NCI-H2081 treated with DMSO at 0.1 percent for 48 hours (cell line): ENCODE results near the gene NFASC.

ENCODE experiments used
- DNase-seq: peaks from one replicate; lab custom pipeline; 2025; lab: John Stamatoyannopoulos, UW

Gene NFASC

DNA sequence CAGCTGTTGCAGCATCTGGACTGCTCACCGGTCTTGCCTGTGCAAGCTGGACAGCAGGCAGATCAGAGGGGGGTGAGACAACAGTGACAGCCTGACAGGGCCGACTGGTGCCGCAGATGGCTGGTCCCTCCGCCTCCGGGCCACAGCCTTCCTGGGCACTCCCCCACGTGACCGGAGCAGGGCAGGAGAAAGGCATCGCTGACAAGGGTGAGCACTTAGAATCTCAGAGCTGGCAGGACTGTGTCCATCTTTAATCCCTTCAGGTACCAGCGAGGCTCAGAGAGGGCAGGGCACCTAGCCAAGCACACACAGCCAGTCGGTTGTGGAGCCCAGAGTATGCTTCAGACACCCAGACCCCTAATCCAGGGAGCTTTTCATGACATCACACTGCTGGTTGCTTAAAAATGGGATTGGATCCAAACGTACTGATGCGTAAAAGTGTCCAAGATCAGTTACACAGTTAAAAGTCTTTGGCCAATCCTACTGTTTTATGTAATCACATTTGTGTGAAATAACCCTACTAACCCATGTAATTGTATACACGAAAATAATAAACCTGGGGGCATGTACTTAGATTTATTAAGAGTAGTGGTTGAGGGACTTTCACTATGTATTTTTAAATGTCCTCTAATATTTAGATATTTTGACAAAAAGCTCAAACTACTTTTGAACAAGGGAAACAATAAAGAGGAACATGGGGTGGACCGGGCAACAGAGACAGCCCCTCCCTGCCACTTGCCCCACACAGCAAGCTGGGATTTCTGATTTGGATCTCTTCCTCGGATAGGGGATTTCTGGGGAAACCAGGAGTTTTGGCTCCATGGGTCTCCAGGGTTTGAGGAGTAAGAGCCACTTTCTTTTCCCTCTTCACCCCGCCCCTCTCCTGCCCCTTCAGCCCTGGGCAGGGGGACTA lies 171.6 kb downstream of the NFASC start:
- DNase-seq, result no peak

DNA sequence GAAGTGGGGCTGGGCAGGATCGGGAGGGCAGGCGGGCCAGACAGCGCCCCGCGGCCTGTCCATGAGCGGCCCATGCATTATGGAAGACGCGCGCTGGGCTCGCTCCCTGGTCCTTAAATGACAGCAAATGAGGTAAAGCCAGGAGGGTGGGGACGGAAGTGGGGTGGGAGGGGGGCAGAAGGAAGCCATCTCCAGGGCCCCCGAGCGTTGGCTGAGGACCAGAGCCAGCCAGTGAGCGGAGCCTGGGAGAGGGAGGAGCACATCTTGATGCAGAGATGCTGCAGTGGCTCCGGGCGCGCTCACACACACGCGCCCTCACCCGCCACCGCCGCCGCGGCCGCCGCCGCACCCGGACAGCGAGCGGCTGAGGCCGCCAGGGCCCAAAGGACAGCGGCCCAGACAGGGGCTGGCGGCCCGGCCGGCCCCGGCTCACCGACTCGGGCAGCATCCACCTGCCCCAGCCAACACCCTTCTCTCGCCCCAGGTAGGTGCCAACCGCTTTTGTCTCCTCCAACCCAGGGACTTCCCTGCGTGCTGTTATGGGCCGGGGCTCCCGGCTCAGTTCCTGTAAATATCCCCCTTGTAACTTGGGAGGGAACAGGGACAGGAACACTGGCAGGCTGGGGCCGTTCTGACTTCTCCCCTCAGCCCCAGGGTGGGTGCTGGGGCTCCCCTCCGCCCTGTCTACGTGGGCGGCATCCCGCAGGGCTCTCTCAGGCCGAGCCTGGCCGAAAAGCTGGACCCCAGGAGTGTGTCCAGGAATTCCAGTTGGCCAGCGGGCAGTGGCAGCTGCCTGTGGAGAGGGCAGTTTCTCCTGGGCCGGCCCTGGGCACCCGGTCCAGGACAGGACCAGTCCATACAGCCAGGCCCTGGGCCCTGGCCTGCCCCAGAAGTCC lies 172.5 kb downstream of the NFASC start, which contains the start of gene CNTN2:
TSS of gene CNTN2 (plus strand) at position 302 of the 896 bp plus-strand sequence. CDS start 9,974 bp downstream, outside the sequence.
- DNase-seq, result no peak

DNA sequence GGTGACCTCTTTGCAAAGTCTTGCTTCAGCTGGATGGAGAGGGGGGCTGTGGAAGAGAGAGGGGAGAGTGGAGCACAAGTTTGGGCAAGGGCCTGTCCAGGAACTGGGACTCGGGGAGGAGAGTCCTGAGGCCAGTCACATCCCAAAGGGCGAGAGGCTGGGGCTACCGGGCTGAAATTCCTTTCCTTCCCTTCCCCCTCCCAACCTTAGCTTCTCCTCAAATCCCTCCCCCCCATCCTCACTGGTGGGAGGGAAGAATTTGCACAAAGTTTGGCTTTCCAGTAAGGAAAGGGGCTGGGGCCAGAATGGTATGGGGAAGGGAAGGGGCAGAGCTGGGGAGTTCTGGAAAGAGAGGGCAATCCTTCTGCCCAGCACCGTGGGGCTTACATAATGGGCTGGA lies 173.2 kb downstream of the NFASC start:
- DNase-seq, result no peak

DNA sequence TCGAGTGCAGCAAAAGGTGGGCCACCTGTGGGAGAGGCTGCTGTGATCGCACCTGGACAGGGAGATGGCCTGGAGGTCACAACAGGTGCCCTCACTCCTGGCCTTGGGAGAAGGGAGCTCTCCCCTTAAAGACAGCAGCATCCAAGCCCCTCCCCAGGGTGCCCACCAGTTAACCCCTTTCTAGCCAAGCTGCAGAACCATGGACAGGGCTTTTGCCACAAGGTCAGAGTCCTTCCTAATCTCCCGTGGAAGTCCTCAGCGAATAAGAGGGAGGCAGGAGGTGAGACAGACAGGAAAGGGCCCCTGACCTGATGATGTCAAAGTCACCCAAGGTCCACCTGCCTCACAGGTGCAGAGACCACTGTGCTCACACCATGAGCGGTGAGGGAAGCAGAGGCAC lies 174.1 kb downstream of the NFASC start:
- DNase-seq, result no peak

DNA sequence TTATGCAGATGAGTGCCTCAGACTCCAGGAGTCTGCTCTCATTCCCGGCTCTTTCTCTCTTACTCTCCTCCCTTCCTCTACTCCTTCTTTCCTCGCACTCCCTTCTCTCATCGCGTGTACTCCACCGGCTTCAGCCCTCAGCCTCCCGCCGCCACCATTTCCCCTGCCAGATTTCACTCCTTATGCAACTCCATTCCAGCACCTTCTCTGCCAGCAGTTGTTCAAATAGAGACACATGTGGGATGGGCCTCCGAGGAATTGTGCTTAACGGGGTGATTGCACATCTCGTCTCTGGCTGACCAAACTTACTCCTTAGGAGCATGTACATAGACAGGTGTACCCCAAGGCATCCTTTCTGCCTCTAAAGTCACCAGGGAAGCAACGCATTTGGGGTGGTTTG lies 174.5 kb downstream of the NFASC start:
- no peak for DNase-seq

DNA sequence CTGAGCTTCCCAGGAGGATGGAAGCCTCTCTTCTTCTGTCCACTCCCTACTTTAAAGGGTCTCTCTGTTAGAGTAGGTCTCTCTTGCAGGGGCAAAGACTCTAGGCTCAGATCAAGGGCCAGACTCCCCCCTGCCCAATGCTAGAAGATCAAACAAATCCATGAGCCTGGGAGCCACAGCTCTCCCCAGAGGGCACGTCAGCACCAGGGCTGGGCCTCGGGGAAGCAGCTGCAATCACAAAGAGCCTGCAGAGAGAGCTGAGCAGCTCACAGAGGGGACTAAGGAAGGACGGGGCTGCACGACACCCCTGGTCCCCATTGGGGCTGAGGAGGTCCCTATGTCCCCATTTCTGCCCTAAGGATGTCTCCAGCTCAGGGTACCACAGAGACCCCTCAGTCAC lies 176.2 kb downstream of the NFASC start:
- no peak for DNase-seq

DNA sequence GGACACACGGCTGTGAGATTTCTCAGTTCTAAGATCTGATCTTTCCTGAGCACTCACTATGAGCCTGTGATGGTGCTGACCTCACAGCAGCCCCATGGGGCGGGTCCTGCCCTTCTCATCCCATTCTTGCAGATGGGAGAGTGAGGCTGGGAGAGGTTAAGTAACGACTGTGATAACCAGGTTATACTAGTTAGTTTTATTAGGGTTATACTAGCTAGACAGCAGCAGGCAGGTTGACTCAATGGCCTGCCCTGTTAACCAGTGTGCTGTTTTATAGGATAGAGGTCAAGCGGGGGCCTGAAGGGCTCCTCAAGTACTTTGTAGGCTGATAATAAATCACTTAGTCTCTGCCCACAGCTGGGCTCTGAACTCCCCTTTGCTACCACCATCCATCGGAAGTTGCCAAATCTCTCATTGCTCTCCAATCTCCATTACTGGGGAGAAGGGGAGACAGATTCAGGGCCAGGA lies 177.1 kb downstream of the NFASC start:
- DNase-seq, result no peak

DNA sequence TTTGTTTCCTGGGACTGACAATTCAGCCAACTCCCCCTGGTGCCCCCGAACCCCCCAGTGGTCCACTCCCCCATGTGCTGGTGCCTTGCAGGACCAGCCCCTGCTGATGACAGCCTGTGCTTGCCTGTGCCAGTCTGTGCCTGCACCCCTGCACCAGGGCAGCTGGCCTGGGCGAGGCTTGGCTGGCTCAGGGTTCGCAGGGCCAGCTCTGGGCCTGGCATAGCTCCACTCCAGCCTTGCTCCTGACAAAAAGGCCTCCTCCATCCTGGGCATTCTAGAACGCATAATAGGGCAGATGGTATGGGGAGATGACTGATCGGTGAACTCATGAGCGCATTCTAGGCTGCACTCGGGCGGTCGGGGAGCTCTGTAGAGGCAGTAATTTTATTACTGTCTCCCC lies 177.7 kb downstream of the NFASC start:
- no peak for DNase-seq

DNA sequence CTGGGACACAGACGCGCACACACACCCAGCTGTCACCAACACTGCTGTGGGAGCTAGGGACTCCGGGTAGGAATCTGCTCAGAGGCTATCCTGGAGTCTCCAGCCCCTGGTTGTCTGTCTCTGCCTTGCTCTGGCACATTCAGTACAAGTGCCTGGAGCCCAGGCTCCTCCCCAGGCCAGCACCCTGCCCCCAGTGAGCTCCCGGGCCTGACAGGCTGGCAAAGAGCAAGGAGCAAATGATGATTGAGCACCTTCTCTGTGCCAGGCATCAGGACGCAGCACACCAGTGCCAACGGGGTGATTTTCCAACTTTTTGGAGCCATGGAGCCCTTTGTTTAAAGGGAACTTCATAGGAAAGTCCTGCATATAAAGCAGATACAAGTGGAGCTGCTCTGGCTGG lies 178.8 kb downstream of the NFASC start:
- DNase-seq, result no peak

DNA sequence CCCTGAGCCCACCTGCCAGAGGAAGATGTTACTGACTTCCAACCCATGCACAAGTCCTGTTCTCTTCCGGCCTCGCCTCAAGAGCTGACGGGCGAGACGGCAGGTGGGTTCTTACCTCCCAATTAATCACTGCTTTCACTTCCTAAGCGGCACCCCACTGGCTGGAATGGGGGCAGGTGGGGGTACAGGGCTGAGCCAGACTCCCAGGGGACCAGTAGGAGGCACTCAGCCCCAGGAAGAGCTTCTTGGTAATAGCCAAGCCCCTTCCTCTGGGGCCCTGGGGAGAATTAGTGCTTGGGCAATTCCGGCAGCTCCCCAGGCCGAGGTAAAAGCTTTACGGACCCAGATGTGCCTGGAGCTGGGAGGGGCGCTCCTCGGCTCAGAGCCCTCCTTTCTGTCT lies 182.0 kb downstream of the NFASC start:
- DNase-seq, result no peak

DNA sequence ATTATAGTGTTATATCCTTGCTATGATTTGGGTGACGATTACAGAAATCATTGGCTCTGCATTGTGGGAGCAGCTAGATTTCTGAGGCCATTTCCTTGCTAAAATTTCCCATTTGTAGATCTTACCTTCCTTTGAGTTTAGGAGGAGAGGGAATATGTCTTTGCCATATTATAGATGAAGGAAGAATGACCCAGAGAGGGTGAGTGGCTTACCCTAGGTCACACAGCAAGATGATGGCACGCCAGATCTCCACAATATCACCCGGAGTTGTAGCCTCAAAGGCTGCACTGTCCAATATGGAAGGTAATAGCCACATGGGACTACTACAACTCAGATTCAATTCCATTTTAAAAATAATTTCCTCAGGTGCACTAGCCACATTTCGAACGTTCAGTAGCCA lies 182.6 kb downstream of the NFASC start:
- no peak for DNase-seq

DNA sequence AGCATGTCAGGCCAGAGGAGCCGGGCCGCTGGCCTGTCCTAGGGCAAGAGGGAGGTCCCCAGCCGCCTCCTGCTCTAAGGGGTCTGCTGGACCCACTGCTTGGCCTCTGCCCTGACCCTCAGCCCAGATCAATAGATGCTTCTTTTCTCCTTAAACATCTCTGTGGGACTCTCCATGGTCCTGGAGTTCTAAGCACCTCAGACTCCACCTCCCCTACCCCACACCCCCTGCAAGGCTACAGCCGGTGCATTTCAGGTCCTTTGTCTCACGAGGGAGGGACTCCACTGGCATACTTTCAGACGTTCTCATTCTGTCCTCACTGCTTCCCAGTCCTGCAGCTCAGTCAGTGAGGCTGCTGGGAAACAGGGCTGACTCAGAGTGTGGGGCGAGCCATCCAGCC lies 183.4 kb downstream of the NFASC start:
- no peak for DNase-seq

DNA sequence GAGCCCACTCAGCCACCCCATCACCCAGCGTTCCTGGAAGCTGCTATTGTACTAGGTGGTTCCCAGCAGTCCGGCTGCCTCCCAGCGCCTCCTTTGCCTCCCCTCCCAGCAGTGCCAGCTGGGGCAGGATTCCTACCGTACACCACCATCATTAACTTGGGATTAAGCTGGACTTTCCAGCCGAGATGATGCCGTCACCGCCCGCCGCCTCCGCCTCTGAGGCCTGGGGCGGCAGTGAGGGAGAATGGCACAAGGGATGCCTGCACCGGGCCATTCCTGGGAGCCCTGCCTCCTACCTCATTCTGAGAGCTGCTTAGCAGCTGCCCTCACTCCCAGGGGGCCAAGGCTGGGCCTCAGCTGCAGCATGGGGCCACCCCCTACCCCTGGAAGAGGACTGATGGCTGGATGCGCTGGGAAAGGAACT lies 185.5 kb downstream of the NFASC start:
- DNase-seq, result no peak

DNA sequence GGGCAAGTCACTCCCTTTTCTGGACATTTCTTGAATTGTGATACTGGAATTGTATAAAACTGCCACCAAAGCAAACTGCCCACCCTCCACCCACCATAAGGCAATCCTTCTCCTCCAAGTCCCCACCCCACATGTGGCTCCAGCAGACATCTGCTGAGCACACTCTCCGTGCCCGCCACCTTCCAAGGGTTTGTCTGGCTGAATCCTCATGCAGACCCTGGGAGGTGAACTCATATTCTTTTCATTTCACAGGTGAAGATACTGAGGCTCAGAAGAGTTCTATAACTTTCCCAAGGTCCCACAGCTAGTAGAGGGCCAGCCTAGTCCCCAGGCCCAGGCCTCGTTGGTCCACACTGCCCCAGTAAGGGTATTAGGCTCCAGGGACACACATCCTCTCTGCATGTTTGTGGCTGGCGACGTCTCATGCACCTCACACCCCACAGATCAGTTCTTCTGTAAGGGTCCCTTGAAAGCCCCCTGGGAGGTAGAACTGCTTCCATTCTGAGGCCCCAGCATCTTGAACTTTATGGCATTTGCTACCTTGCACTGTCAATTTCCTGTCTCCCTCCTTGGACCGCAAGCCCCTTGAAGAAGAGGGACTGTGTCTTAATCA lies 186.4 kb downstream of the NFASC start:
- no peak for DNase-seq

DNA sequence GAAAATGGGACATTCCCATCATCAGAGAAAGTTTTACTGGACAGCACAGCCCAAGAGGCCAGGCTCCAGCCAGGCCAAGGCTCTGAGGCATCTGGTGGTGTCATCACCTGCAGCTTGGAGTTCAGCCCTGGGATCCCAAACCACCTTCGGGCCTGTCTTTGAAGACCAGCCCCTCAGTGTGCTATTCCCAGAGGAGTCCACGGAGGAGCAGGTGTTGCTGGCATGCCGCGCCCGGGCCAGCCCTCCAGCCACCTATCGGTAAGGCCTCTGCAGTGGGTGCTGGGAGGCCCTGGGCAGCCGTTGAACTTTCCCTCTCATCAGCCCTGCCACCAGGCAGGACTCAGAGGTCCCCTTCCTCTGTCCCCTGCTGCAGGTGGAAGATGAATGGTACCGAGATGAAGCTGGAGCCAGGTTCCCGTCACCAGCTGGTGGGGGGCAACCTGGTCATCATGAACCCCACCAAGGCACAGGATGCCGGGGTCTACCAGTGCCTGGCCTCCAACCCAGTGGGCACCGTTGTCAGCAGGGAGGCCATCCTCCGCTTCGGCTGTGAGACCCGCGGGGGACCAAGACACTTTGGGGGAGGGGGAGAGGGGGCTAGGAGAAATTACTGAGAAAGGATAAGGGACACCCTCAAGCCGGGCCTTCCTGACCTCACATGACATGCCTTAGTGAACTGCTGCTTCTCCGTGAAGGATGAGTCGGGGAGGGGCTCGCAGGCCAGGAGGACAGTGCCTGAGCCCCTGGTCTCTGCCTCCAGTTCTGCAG lies 187.3 kb downstream of the NFASC start:
- DNase-seq, result no peak

DNA sequence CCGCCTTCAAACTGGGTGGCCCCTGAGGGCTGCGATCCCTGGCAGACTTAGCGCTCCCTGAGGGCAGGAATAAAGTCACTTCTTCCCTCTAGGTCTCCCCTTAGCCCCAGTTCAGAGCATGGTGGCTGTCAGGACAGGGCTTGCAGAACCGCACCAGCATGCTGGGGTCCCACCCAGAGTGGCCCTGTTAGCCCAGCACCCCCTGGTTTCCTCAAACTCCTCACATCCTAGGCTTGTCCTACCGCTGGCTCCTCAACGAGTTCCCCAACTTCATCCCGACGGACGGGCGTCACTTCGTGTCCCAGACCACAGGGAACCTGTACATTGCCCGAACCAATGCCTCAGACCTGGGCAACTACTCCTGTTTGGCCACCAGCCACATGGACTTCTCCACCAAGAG lies 188.2 kb downstream of the NFASC start:
- DNase-seq, result no peak

DNA sequence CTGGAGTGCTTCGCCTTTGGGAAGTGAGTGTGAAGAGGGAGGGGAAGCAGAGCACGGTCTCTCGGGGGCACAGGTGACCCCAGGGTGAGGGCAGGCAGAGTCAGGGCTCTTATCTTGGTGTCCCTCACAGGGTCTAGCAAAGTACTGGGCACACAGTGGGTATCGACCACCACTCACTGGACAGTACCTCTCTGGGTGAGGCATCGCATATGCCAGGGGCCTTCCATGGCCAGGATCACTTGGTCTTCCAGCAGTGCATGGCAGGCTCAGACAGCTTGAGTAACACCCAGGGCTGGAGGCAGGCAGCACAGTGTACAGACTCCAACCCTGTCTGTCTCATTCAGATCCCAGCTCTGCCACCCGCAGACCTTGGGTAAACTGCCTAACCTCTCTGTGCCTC lies 189.0 kb downstream of the NFASC start:
- no peak for DNase-seq

DNA sequence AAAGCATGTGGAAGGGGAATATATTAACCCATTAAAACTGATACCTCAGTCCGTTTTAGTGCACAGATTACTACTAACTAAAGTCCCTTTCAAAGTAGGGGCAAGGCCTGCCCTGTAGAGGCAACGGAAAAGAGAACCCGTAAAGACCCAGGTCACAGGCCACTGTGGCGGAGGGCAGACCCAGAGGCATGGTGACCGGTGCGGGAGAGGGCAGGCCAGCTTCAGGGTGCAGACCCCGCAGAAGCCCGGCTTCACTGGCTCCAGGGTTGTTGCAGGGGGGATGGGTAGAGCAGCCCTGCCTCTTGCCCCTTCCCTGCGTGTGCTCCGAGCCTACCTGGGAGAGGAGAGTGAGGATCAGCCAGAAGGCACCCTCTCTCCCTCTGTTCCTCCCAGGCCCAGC lies 190.1 kb downstream of the NFASC start:
- DNase-seq, result no peak

DNA sequence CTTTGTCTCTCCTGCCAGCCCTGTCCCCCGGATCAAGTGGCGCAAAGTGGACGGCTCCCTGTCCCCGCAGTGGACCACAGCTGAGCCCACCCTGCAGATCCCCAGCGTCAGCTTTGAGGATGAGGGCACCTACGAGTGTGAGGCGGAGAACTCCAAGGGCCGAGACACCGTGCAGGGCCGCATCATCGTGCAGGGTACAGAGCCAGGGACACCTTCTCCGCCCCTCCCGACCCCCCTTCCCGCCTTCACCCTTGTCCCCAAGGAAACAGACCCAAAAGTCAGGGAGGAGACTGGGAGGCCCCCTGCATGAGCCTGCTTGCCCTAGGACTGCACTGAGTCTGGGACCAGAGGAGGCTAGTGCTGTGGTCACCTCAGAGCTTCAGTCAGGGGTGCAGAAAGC lies 190.6 kb downstream of the NFASC start:
- DNase-seq, result no peak

DNA sequence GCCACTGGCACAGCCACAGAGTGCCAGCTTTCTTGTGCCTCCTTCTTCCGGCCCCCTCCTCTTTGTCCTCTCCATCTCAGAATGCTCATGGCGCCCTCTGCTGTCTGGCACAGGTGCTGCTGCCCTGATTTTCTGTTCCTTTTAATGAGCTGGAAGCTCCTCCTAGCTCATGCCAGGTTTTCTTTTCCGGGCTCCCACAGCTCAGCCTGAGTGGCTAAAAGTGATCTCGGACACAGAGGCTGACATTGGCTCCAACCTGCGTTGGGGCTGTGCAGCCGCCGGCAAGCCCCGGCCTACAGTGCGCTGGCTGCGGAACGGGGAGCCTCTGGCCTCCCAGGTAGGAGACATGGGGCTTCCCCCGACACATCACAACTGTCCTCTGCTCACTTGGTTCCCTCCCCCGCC lies 191.0 kb downstream of the NFASC start:
- DNase-seq, result peak; percentile 73

DNA sequence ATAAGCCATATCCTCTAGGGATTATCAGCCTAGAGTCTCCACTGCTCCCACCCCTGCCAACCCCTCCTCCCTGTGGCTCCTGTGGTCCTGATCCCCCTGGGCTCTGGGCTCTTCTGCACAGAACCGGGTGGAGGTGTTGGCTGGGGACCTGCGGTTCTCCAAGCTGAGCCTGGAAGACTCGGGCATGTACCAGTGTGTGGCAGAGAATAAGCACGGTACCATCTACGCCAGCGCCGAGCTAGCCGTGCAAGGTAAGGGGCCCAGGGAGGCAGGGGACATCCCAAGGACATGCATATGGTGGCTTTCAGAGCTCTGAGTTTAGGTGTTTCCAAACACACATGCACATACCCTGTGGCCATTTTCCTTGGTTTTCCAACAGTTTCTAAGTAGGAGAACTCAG lies 191.7 kb downstream of the NFASC start:
- no peak for DNase-seq

DNA sequence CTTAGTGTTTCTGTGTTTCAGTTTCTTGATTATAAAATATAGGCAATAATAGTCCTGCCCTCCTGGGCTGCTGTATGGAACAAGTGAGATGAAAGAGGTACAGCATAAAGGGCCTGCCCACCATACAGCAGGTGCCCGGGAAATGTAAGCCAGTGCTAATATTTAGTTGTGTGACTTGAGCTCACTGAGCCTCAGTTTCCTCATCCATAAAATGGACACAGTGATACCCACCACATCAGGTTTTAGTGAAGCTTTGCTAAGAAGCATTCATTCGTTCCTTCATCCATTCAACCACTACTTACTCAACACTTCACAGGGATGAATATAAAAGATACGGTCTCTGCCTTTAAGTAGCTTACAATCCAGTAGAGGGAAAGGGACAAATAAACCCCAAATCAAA lies 192.2 kb downstream of the NFASC start:
- no peak for DNase-seq
